HFFc6 (cell line): ENCODE data around the gene STOML2. TPM values are rescaled to one million over a fixed set of nuclear protein-coding genes. Genes with fewer than 3 reads are reported as not detected.

ENCODE experiments used
- DNase-seq: peaks from one replicate; pipeline ENCODE4 v3.0.0-alpha.2; 2018
- H3K27ac Mint-ChIP-seq: 2 replicates; pipeline ENCODE4 v1.8.0; 2020; ENCODE audit warnings: mild to moderate bottlenecking, mixed read lengths
- H3K27me3 Mint-ChIP-seq: 2 replicates; pipeline ENCODE4 v1.8.0; 2021; ENCODE audit warnings: mild to moderate bottlenecking, moderate library complexity, mixed read lengths; ENCODE audit not compliant: insufficient read depth
- H3K36me3 Mint-ChIP-seq: 2 replicates; pipeline ENCODE4 v1.8.0; 2021; ENCODE audit warnings: low read depth, mixed read lengths
- H3K4me1 Mint-ChIP-seq: 2 replicates; pipeline ENCODE4 v1.8.0; 2020; ENCODE audit warnings: low read depth, mixed read lengths
- H3K4me3 Mint-ChIP-seq: 2 replicates; pipeline ENCODE4 v1.8.0; 2020; ENCODE audit warnings: mild to moderate bottlenecking, moderate library complexity, mixed read lengths
- H3K9me3 Mint-ChIP-seq: 2 replicates; pipeline ENCODE4 v1.8.0; 2020; ENCODE audit warnings: mild to moderate bottlenecking, mixed read lengths
- CTCF ChIP-seq: fragments of 200-600 bp; sonication (generic); IDR thresholded peaks from 2 replicates; pipeline ENCODE4 v1.5.0; 2021; ENCODE audit warnings: antibody characterized with exemption, mild to moderate bottlenecking
- total RNA-seq, 6 experiments: library from RNA; stranded (reverse); fragmentation: NEBNext Ultra II Directional; extraction: Animal tissue kit (Norgen Biotek cat#: 25700); gene quantifications; 2 replicates in 1 of 6; 3 replicates in 5 of 6; pipeline ENCODE4 v1.2.3, GENCODE V29; 2021

Gene STOML2
- total RNA-seq, 6 experiments from 2014 or later: 118 to 139 (median 123) TPM

- H3K9me3 Mint-ChIP-seq: peaks cover 24% of the 10 kb centered on the region
- peaks cover 3% of the 10 kb centered on the region; the same call in 1 of the 2 replicates for H3K27me3 Mint-ChIP-seq
- DNase-seq: no peak
- TF ChIP-seq CTCF: no peak
- H3K4me3 Mint-ChIP-seq: no peak overlapping the region
- H3K36me3 Mint-ChIP-seq: peaks cover 9% of the 10 kb centered on the region; the same call in 1 of the 2 replicates
- no peak overlapping the region for H3K27ac Mint-ChIP-seq
- H3K4me1 Mint-ChIP-seq: peaks cover 6% of the 10 kb centered on the region; the same call in 1 of the 2 replicates
These were observed 33.1 kb upstream of the STOML2 start for GRCh38 chr9:35135988-35136387.

- peaks cover 1% of the 10 kb centered on the region; the same call in 1 of the 2 replicates for H3K36me3 Mint-ChIP-seq
- no peak overlapping the region for H3K27ac Mint-ChIP-seq
- H3K4me1 Mint-ChIP-seq: peaks cover 6% of the 10 kb centered on the region; the same call in 1 of the 2 replicates
- TF ChIP-seq CTCF: no peak
- peaks cover 13% of the 10 kb centered on the region for H3K9me3 Mint-ChIP-seq
- DNase-seq: no peak
- no peak overlapping the region for H3K4me3 Mint-ChIP-seq
- H3K27me3 Mint-ChIP-seq: peaks cover 3% of the 10 kb centered on the region; the same call in 1 of the 2 replicates
These were observed 32.0 kb upstream of the STOML2 start for GRCh38 chr9:35134920-35135319.

- peak; percentile 95 for TF ChIP-seq CTCF
- Mint-ChIP-seq H3K36me3 (peaks cover 5% of the 10 kb centered on the region), H3K27me3 (peaks cover 4% of the 10 kb centered on the region; the same call in 1 of the 2 replicates), H3K4me3 (peak overlapping the region; percentile 93), H3K9me3 (no peaks in the 10 kb centered on the region), H3K4me1 (peaks cover 40% of the 10 kb centered on the region), H3K27ac (peak overlapping the region; percentile 94)
- DNase-seq: peak; percentile 92
These were observed 14.1 kb upstream of the STOML2 start for GRCh38 chr9:35116898-35117551.

- Mint-ChIP-seq H3K9me3 (no peaks in the 10 kb centered on the region), H3K4me1 (peaks cover 45% of the 10 kb centered on the region), H3K27me3 (peaks cover 5% of the 10 kb centered on the region; the same call in 1 of the 2 replicates), H3K27ac (peak overlapping the region; percentile 94), H3K36me3 (peaks cover 5% of the 10 kb centered on the region), H3K4me3 (peak overlapping the region; percentile 93)
- TF ChIP-seq CTCF: no peak
- DNase-seq: no peak
These were observed 13.6 kb upstream of the STOML2 start for GRCh38 chr9:35116539-35116897.

- peak; percentile 97 for DNase-seq
- no peaks in the 10 kb centered on the region for H3K9me3 Mint-ChIP-seq
- H3K27me3 Mint-ChIP-seq: peaks cover 5% of the 10 kb centered on the region; the same call in 1 of the 2 replicates
- TF ChIP-seq CTCF: no peak
- peak within 1 kb of the TSS; percentile 94 for H3K27ac Mint-ChIP-seq
- peaks cover 45% of the 10 kb centered on the region for H3K4me1 Mint-ChIP-seq
- peak within 1 kb of the TSS; percentile 93 for H3K4me3 Mint-ChIP-seq
- H3K36me3 Mint-ChIP-seq: peaks cover 5% of the 10 kb centered on the region
These were observed 13.0 kb upstream of the STOML2 start, which contains the start of gene ATOSB for GRCh38 chr9:35115680-35116538. Gene ATOSB, minus strand, starts transcription at chr9:35115862. Its CDS starts 7,588 bp downstream, at chr9:35108274.
